ENCODE results near the gene TMEM95.

The TMEM95 gene

GRCh38 chr17:7311110-7311705 lies 43.7 kb upstream of the TMEM95 start:
- CTCF ChIA-PET, result no interaction called here
- peak overlapping the region; percentile 62 for H3K27ac ChIP-seq
- no peak for DNase-seq (ENCODE audit: low spot score)
- POLR2A ChIA-PET (ENCODE audit: low non-redundant PET), result no interaction called here
- no peak for TF ChIP-seq CTCF (conservative IDR thresholded peaks at IDR 0.05; ENCODE audit: low read depth)

DNA sequence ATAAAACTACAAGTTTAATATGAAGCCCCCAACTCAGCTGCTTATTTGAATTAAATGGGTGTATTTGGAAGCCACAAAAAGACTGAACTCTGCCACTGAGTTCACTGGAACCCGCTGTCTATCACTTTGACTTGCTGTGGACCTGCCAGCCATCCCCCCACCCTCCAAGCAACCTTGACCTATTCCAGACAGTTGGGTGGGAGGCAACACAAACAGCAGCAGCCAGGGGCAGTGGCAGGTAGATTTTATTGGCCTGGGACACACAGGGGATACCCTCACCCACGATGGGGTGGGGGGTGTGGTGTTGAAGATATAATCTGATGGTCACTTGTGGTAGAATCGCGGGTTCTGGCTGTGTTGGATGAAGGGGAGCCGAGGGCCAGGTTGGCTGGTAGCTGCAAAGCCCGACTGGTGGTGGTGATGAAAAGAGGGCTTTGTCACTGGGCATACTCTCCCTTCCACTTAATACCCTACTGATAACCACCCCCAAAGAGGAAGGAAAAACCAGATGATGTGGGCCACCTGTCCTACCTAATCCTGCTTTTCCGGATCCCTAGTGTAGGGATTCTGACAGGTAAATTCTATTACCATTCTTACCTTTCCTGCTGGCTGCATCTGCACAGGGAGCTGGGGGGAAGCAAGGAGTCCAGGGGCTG lies 42.4 kb upstream of the TMEM95 start:
- TF ChIP-seq CTCF (conservative IDR thresholded peaks at IDR 0.05; ENCODE audit: low read depth), result no peak
- ChIA-PET CTCF (interaction anchor here (0.7 kb wide), 1 partner anchor 31 kb away, joined by 5 read pairs; the partner anchor contains the start of gene SLC2A4), POLR2A (ENCODE audit: low non-redundant PET) (interaction anchor here (0.7 kb wide), 1 partner anchor 31 kb away, joined by 3 read pairs; the partner anchor contains the start of gene SLC2A4)
- H3K27ac ChIP-seq, result peak overlapping the region; percentile 62
- no peak for DNase-seq (ENCODE audit: low spot score)

GRCh38 chr17:7313088-7313889 lies 41.7 kb upstream of the TMEM95 start:
- peak overlapping the region; percentile 62 for H3K27ac ChIP-seq

GRCh38 chr17:7313890-7314718 lies 40.9 kb upstream of the TMEM95 start:
- ChIA-PET CTCF (interaction anchor here (0.5 to 1.8 kb wide), 3 partner anchors 16 to 37 kb away, joined by 3 to 5 read pairs (median 4); no protein-coding TSS in a partner anchor), POLR2A (ENCODE audit: low non-redundant PET) (no interaction called here)
- H3K27ac ChIP-seq, result peak overlapping the region; percentile 93
- DNase-seq (ENCODE audit: low spot score), result no peak
- TF ChIP-seq CTCF (conservative IDR thresholded peaks at IDR 0.05; ENCODE audit: low read depth), result no peak

More at GRCh38 chr17:7313088-7313889, 41.7 kb upstream of the TMEM95 start:
- ChIA-PET CTCF (interaction anchor here (0.5 to 1.8 kb wide), 4 partner anchors 17 to 38 kb away, joined by 3 to 5 read pairs (median 4); partner anchors contain the start of gene SLC2A4), POLR2A (ENCODE audit: low non-redundant PET) (no interaction called here)
- TF ChIP-seq CTCF (conservative IDR thresholded peaks at IDR 0.05; ENCODE audit: low read depth), result no peak
- peak; percentile 27 for DNase-seq (ENCODE audit: low spot score)

- peak within 1 kb of the TSS; percentile 93 for H3K27ac ChIP-seq
- POLR2A ChIA-PET (ENCODE audit: low non-redundant PET), result no interaction called here
- TF ChIP-seq CTCF (conservative IDR thresholded peaks at IDR 0.05; ENCODE audit: low read depth), result no peak
- CTCF ChIA-PET, result interaction anchor here (1.0 to 1.8 kb wide), 3 partner anchors 9 to 19 kb away, joined by 3 to 5 read pairs (median 3); no protein-coding TSS in a partner anchor
- DNase-seq (ENCODE audit: low spot score), result peak; percentile 90
These were observed 40.0 kb upstream of the TMEM95 start, which contains the start of gene GPS2 for GRCh38 chr17:7314719-7315569. Gene GPS2, minus strand, starts transcription at chr17:7315360. Its CDS starts 308 bp downstream, at chr17:7315052.
